Stomach smooth muscle (tissue), 2 donors: Measurements from ENCODE around the gene JAG2.

Experiments used
- H3K27ac ChIP-seq: one replicate; pipeline ENCODE4 v1.7.0; 2013; ENCODE audit warnings: mild to moderate bottlenecking, low read length, inconsistent platforms
- H3K27me3 ChIP-seq, 2 donors: one replicate each; pipeline ENCODE4 v1.7.0; 2013; ENCODE audit warnings: low read length in 2 of 2; ENCODE audit not compliant: insufficient read depth in 2 of 2, control insufficient read depth in 1 of 2
- H3K36me3 ChIP-seq, 2 donors: one replicate each; pipeline ENCODE4 v1.7.0; 2013; ENCODE audit warnings: low read length in 2 of 2; ENCODE audit not compliant: control insufficient read depth in 2 of 2, insufficient read depth in 2 of 2
- H3K4me1 ChIP-seq: one replicate; pipeline ENCODE4 v1.7.0; 2013; ENCODE audit warnings: low read length; ENCODE audit not compliant: control insufficient read depth, insufficient read depth
- H3K4me3 ChIP-seq, 2 donors: one replicate each; pipeline ENCODE4 v1.7.0; 2013; ENCODE audit warnings: low read length in 2 of 2
- H3K9ac ChIP-seq, 2 donors: one replicate each; pipeline ENCODE4 v1.7.0; 2013; ENCODE audit warnings: low read length in 2 of 2, mild to moderate bottlenecking in 1 of 2
- H3K9me3 ChIP-seq, 2 donors: one replicate each; pipeline ENCODE4 v1.7.0; 2013; ENCODE audit warnings: low read length in 2 of 2; ENCODE audit not compliant: control insufficient read depth in 2 of 2
- donor health status: healthy.
- donor health status: Pancreatic carcinoma.

Gene JAG2

GRCh38 chr14:105107781-105108515, 60.6 kb downstream of the JAG2 start:
- H3K27ac ChIP-seq, result no peak overlapping the region
- H3K9me3 ChIP-seq, result no peaks in the 10 kb centered on the region
- H3K4me3 ChIP-seq, result no peak overlapping the region
- no peaks in the 10 kb centered on the region for H3K36me3 ChIP-seq
- no peak overlapping the region for H3K9ac ChIP-seq
- H3K4me1 ChIP-seq, result no peaks in the 10 kb centered on the region
- peaks cover 0 to 7% of the 10 kb centered on the region in 2 donors for H3K27me3 ChIP-seq

DNA sequence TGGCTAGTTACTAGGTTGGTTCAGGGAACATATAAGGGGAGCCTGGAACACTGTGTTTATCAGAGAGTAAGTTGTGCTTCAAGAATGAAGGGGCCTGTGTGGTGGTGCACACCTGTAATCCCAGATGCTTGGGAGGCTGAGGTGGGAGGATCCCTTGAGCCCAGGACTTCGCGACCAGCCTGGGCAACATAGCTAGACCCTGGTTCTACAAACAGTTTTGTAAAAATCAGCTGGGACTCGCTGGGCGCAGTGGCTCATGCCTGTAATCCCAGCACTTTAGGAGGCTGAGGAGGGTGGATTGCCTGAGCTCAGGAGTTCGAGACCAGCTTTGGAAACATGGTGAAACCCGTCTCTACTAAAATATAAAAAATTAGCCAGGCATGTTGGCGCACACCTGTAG, 61.2 kb downstream of the JAG2 start:
- H3K4me3 ChIP-seq, result no peak overlapping the region
- H3K4me1 ChIP-seq, result no peaks in the 10 kb centered on the region
- no peak overlapping the region for H3K27ac ChIP-seq
- peaks cover 0 to 12% of the 10 kb centered on the region in 2 donors for H3K27me3 ChIP-seq
- H3K9ac ChIP-seq, result no peak overlapping the region
- H3K36me3 ChIP-seq, result no peaks in the 10 kb centered on the region
- H3K9me3 ChIP-seq, result no peaks in the 10 kb centered on the region

DNA sequence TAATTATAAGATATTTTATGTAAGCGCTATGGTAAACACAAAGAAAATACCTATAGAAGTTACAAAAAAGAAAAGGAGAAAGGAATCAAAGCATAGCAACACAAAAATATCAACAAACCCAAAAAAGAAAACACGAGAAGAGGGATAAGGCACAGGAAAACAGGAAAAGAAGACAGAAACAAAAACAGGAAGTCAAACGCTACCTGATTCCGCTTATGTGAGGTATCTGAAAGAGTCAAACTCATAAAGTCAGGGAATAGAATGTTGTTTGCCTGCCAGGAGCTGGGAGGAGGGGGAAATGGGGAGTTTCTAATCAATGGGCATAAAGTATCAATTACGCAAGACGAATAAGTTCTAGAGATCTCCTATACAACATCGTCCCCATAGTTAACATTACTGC, 63.4 kb downstream of the JAG2 start:
- Histone ChIP-seq H3K9me3 (no peaks in the 10 kb centered on the region), H3K4me3 (no peak overlapping the region), H3K27me3 (peaks cover 0 to 12% of the 10 kb centered on the region in 2 donors), H3K27ac (no peak overlapping the region), H3K36me3 (no peaks in the 10 kb centered on the region), H3K4me1 (no peaks in the 10 kb centered on the region), H3K9ac (no peak overlapping the region)

DNA sequence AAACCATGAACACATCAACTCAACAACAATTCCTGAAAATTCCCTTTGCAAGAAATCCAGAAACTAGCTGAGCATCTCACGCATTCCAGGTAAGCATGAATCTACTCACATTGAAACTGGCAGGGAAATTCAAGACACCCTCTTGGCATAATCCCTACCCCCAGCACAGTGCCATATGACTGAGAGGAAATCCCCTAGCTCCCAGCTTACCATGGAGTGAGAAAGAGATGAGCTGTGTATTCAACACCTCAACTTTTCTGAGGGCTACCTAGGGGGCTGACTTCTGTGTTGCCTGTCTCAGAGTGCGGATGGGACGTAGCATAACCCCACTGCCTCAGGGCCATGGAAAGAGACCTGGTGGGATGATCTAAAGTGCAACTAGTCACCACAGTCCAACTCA, 65.7 kb downstream of the JAG2 start:
- Histone ChIP-seq H3K27ac (no peak overlapping the region), H3K4me3 (no peak overlapping the region), H3K4me1 (no peaks in the 10 kb centered on the region), H3K36me3 (no peaks in the 10 kb centered on the region), H3K9me3 (no peaks in the 10 kb centered on the region), H3K9ac (no peak overlapping the region), H3K27me3 (peaks cover 0 to 8% of the 10 kb centered on the region in 2 donors)

DNA sequence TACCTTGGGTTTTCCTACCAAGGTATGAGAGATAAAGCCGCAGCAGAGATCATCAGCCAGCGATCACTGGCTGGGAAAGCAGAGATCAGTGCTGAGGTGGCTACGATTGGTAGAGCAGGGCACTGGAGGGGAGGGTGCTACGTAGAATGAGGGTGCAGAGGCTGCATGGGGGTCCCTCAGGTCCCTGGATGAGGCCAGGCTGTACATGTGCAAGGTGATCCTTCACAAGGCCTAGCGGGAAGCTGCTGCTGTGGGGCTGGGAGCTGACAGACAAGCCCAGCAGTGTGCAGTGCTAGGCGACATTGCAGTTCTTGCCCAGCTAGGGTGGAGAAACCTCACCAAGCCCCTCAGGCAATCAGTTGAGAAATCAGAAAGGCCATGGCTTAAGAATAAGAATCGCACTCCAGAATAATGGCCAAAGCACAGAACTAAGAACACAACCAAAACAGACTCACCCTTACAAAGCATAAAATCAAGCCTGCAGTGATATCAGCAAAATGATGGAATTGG, 66.2 kb downstream of the JAG2 start:
- Histone ChIP-seq H3K36me3 (no peaks in the 10 kb centered on the region), H3K4me3 (no peak overlapping the region), H3K27me3 (peaks cover 0 to 8% of the 10 kb centered on the region in 2 donors)

DNA sequence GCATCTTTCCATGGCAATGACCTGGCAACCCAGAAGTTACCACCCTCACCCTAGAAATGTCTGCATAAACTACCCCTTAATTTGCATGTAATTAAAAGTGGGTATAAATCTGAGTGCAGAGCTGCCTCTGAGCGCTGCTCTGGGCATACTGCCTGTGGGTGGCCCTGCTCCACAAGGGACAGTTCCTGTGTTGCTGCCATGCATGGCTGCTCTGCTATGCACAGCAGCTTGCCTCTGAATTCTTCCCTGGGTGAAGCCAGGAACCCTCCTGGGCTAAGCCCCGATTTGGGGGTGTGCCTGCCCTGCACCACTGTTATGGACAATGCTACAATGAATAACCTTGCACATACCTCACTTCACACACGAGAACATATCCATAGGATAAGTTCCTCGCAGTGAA, 67.7 kb downstream of the JAG2 start:
- no peaks in the 10 kb centered on the region for H3K4me1 ChIP-seq
- no peaks in the 10 kb centered on the region for H3K36me3 ChIP-seq
- H3K9me3 ChIP-seq, result no peaks in the 10 kb centered on the region
- no peak overlapping the region for H3K9ac ChIP-seq
- no peak overlapping the region for H3K4me3 ChIP-seq
- H3K27me3 ChIP-seq, result peaks cover 0 to 8% of the 10 kb centered on the region in 2 donors
- H3K27ac ChIP-seq, result no peak overlapping the region

More for the DNA sequence above, 66.2 kb downstream of the JAG2 start:
- no peaks in the 10 kb centered on the region for H3K9me3 ChIP-seq
- no peaks in the 10 kb centered on the region for H3K4me1 ChIP-seq
- no peak overlapping the region for H3K9ac ChIP-seq
- no peak overlapping the region for H3K27ac ChIP-seq

GRCh38 chr14:105099778-105100177, 68.8 kb downstream of the JAG2 start:
- Histone ChIP-seq H3K36me3 (no peaks in the 10 kb centered on the region), H3K4me1 (no peaks in the 10 kb centered on the region), H3K4me3 (no peak overlapping the region), H3K9me3 (no peaks in the 10 kb centered on the region), H3K27me3 (peaks cover 0 to 8% of the 10 kb centered on the region in 2 donors), H3K9ac (no peak overlapping the region), H3K27ac (no peak overlapping the region)

DNA sequence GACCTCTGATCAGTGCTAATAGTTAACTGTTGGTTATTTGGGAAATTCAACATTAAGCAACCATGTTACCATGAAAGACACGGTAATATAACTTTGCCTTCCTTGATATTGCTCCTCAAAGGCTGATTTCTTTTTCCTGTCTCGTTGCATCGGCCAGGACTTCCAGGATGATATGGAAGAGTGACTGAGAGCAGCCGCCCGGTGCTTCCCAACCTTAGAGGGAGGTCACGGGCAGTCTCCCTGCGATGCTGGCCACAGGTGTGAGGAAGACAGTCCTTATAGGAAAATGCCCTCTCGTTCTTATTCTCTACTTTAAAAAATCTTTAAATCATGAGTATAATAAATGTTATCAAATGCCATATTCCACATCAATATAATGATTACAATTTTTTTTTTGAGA, 70.3 kb downstream of the JAG2 start:
- H3K27me3 ChIP-seq, result peaks cover 0 to 8% of the 10 kb centered on the region in 2 donors
- no peak overlapping the region for H3K4me3 ChIP-seq
- H3K27ac ChIP-seq, result no peak overlapping the region
- H3K36me3 ChIP-seq, result no peaks in the 10 kb centered on the region
- H3K9me3 ChIP-seq, result no peaks in the 10 kb centered on the region
- H3K4me1 ChIP-seq, result peaks cover 9% of the 10 kb centered on the region
- H3K9ac ChIP-seq, result no peak overlapping the region

DNA sequence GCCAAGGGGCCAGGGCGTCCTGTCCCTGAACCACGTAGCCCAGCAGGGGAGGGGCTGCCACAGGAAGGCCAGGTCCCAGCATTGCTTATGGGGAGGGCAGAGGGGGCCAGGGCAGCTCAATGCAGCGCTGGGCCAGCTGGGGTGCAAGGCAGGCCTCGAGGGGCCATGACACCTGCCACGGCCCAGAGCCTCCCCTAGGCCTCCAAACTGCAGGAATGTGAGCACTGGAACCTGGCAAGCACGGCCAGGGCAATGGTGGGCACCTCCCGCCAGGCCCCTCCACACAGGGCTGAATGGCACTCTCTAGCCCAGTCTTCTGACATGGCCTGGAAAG, 70.8 kb downstream of the JAG2 start:
- Histone ChIP-seq H3K9ac (no peak overlapping the region), H3K27ac (no peak overlapping the region), H3K27me3 (peaks cover 0 to 3% of the 10 kb centered on the region in 2 donors), H3K36me3 (no peaks in the 10 kb centered on the region), H3K4me1 (peaks cover 11% of the 10 kb centered on the region), H3K9me3 (no peaks in the 10 kb centered on the region), H3K4me3 (no peak overlapping the region)

GRCh38 chr14:105096206-105096875, 72.2 kb downstream of the JAG2 start:
- Histone ChIP-seq H3K27ac (no peak overlapping the region), H3K9ac (no peak overlapping the region), H3K4me1 (peaks cover 26% of the 10 kb centered on the region), H3K9me3 (no peaks in the 10 kb centered on the region), H3K27me3 (no peaks in the 10 kb centered on the region), H3K36me3 (no peaks in the 10 kb centered on the region), H3K4me3 (no peak overlapping the region)

DNA sequence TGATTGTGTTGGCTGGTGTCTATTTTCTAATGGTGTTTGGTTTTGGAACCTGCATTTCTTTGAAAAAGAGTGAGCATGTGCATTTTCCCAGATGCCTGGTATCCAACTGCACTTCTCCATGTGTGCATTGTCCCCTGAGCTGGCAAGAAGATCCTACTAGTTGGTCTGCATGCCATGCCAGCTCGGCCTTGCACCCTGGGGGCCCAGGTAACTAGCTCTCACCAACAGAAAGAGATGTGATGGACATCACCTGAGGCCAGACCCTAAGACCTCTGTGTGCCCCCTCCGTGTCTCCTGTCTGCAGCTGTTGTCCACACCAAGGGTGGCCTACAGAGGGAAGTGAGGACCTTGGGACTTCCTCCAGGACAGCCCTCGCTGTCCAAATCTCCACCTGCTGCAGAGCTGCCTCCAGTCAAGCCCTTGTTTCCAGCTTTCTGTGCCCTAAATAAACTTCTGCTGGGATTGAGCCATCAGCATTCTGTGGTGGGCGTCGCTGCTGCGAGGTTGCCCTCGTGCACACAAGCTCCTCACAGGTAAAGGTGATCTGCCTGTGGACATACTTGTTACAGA, 73.3 kb downstream of the JAG2 start:
- Histone ChIP-seq H3K9me3 (no peaks in the 10 kb centered on the region), H3K27ac (no peak overlapping the region), H3K4me3 (no peak overlapping the region), H3K9ac (no peak overlapping the region), H3K36me3 (no peaks in the 10 kb centered on the region), H3K27me3 (no peaks in the 10 kb centered on the region), H3K4me1 (peaks cover 36% of the 10 kb centered on the region)
